ENCODE data around the gene FBN1.

GRCh38 chr15:48466820-48467219 is 178.7 kb downstream of the FBN1 start:
- TF ChIP-seq CREB1 (IDR thresholded peaks at IDR 0.05; ENCODE audit: low read depth) = no peak
- no peak for TF ChIP-seq REST (IDR thresholded peaks at IDR 0.05; ENCODE audit: low read depth)
- TF ChIP-seq FOXM1 (IDR thresholded peaks at IDR 0.05; ENCODE audit: borderline replicate concordance, low read depth) = no peak
- no peak for TF ChIP-seq TCF12 (IDR thresholded peaks at IDR 0.05; ENCODE audit: low read depth)
- no peak for TF ChIP-seq EGR1 (IDR thresholded peaks at IDR 0.05)
- no peak for TF ChIP-seq TAF1 (IDR thresholded peaks at IDR 0.05; ENCODE audit: low read depth)
- TF ChIP-seq YY1 (IDR thresholded peaks at IDR 0.05; ENCODE audit: low read depth) = no peak
